ENCODE data around the gene TMEM165. TPM values are rescaled to one million over a fixed set of nuclear protein-coding genes. Genes with fewer than 3 reads are reported as not detected.

Gene TMEM165, protein sequence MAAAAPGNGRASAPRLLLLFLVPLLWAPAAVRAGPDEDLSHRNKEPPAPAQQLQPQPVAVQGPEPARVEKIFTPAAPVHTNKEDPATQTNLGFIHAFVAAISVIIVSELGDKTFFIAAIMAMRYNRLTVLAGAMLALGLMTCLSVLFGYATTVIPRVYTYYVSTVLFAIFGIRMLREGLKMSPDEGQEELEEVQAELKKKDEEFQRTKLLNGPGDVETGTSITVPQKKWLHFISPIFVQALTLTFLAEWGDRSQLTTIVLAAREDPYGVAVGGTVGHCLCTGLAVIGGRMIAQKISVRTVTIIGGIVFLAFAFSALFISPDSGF
- 147 and 235 TPM in 2 replicates for total RNA-seq

DNA sequence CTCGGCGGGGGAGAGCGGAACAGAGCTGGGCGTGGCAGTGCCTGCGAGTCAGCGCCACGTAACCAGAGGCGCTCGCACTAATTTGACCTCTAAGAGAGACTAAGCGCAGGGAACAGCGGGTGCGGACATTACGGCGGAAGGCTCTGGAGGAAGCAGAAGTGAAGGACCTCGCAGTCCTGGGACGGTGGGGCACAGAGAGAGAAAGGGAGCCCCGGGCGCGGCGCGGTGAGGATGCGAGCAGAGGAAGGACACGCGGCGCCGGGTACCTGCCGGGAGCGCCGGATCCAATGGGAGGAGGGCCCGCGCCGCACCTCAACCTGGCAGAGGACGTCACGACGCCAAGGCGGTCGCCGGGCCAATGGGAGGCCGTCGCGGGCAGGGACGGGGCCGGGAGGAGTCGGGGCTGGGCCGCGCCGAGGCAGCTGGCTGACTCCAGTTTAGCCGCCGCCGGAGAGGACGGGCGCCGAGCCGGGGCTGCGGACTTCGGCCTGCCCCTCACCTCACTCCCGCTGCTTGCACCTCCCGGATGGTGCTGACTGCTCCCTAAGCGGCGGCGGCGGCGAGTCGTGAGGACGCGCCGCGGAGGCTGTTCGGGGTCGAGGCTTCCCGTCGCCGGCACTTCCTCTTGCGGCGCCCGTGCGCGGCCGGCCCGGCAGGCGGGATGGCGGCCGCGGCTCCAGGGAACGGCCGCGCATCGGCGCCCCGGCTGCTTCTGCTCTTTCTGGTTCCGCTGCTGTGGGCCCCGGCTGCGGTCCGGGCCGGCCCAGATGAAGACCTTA lies at the start of gene TMEM165:
TSS of gene TMEM165 (plus strand) at position 429 of the 779 bp plus-strand sequence. CDS start at position 662, 233 bp downstream.

GRCh38 chr4:55345980-55346850 lies 49.5 kb upstream of the TMEM165 start, which contains the start of gene SRD5A3:
Gene SRD5A3 (plus strand): TSS chr4:55346242. CDS start chr4:55346337, 95 bp downstream.

Other genes starting within 250 kb of the TMEM165 start
- 6.5 and 9.7 TPM in 2 replicates for gene SRD5A3, start 49.7 kb upstream of the TMEM165 start, total RNA-seq
- 24.1 and 35.7 TPM in 2 replicates for gene CLOCK, start 151.0 kb downstream of the TMEM165 start, total RNA-seq
- gene PDCL2, start 196.3 kb downstream of the TMEM165 start, total RNA-seq: not detected in 2 replicates
- not detected in 2 replicates for gene NMU, start 240.3 kb downstream of the TMEM165 start, total RNA-seq

Measured in smooth muscle cell of the umbilical artery (primary cell).